Measurements from ENCODE around the gene PXDN. TPM values are rescaled to one million over a fixed set of nuclear protein-coding genes. Genes with fewer than 3 reads are reported as not detected.
A peak's percentile ranks its signal among the peaks of the same experiment; 100 is the strongest.
"Not testable (repeated sequence)": the region's sequence is repeated elsewhere in the genome, so short reads cannot be mapped to it uniquely, and the experiment has no call there.

Gene PXDN
- total RNA-seq, 4 donors from 2014 or later, result 0.72 to 10.9 (median 5.9) TPM

- WGBS, 2 donors, result 31 to 40% methylated on average over 8 to 9 of the region's 9 CpGs
Observed at GRCh38 chr2:1717113-1717512, 27.2 kb downstream of the PXDN start.

GRCh38 chr2:1716441-1716840 is 27.9 kb downstream of the PXDN start:
- intact Hi-C loops (cut with DNase I), result no loop called here
- WGBS, 2 donors, result 76 to 92% methylated on average over 5 to 9 of the region's 9 CpGs
- Histone ChIP-seq H3K4me1 (peaks cover 3 to 70% (median 28%) of the 10 kb centered on the region in 3 donors), H3K4me3 (no peak overlapping the region), H3K9me3 (no peaks in the 10 kb centered on the region), H3K27ac (peak overlapping the region; percentile 13 to 79 (median 32)), H3K27me3 (peaks cover 0 to 18% (median 0%) of the 10 kb centered on the region in 4 donors), H3K36me3 (no peaks in the 10 kb centered on the region)
- DNase-seq, result no peak
- TF ChIP-seq POLR2A (IDR thresholded peaks at IDR 0.05), result no peak
- no peak for TF ChIP-seq CTCF (IDR thresholded peaks at IDR 0.05)

More at GRCh38 chr2:1717113-1717512, 27.2 kb downstream of the PXDN start:
- Histone ChIP-seq H3K4me1 (peaks cover 3 to 77% (median 30%) of the 10 kb centered on the region in 3 donors), H3K27me3 (peaks cover 0 to 18% (median 0%) of the 10 kb centered on the region in 4 donors), H3K36me3 (no peaks in the 10 kb centered on the region), H3K27ac (peak overlapping the region; percentile 13 to 79 (median 32)), H3K9me3 (no peaks in the 10 kb centered on the region), H3K4me3 (no peak overlapping the region)
- DNase-seq, result no peak
- TF ChIP-seq CTCF (IDR thresholded peaks at IDR 0.05) (no peak), POLR2A (IDR thresholded peaks at IDR 0.05) (no peak)
- intact Hi-C loops (cut with DNase I), result no loop called here

GRCh38 chr2:1716014-1716305 is 28.4 kb downstream of the PXDN start:
- H3K9me3 ChIP-seq; DNase-seq; intact Hi-C loops (cut with DNase I); H3K36me3 ChIP-seq; H3K4me3 ChIP-seq: not testable (repeated sequence)
- Histone ChIP-seq H3K4me1 (peaks cover 3 to 65% (median 26%) of the 10 kb centered on the region in 3 donors), H3K27ac (peak overlapping the region in 2 of 4 donors; percentile 59 to 74), H3K27me3 (peaks cover 0 to 18% (median 0%) of the 10 kb centered on the region in 4 donors)
- 80 to 100% methylated on average over 2 of the region's 2 CpGs for whole genome bisulfite sequencing, 2 donors

- Histone ChIP-seq H3K36me3 (no peaks in the 10 kb centered on the region), H3K4me3 (no peak overlapping the region), H3K4me1 (peaks cover 0 to 60% (median 22%) of the 10 kb centered on the region in 3 donors), H3K27ac (peak overlapping the region in 2 of 4 donors; percentile 59 to 74), H3K9me3 (no peaks in the 10 kb centered on the region), H3K27me3 (peaks cover 0 to 18% (median 0%) of the 10 kb centered on the region in 4 donors)
- no peak for DNase-seq
- no peak for TF ChIP-seq CTCF (IDR thresholded peaks at IDR 0.05)
- TF ChIP-seq POLR2A (IDR thresholded peaks at IDR 0.05), result no peak
- WGBS, 2 donors, result 63 to 69% methylated on average over 18 to 21 of the region's 22 CpGs
- intact Hi-C loops (cut with DNase I), result no loop called here
Observed at GRCh38 chr2:1715184-1716013, 28.9 kb downstream of the PXDN start.

- intact Hi-C loops (cut with DNase I), result no loop called here
- DNase-seq, result no peak
- Histone ChIP-seq H3K36me3 (no peaks in the 10 kb centered on the region), H3K4me3 (no peak overlapping the region), H3K27ac (peak overlapping the region in 2 of 4 donors; percentile 59 to 74), H3K27me3 (peaks cover 0 to 17% (median 0%) of the 10 kb centered on the region in 4 donors), H3K9me3 (no peaks in the 10 kb centered on the region), H3K4me1 (peaks cover 0 to 57% (median 22%) of the 10 kb centered on the region in 3 donors)
- TF ChIP-seq CTCF (IDR thresholded peaks at IDR 0.05) (no peak), POLR2A (IDR thresholded peaks at IDR 0.05) (no peak)
- 81 to 82% methylated on average over 14 to 17 of the region's 17 CpGs for WGBS, 2 donors
Observed at GRCh38 chr2:1714291-1715064, 29.8 kb downstream of the PXDN start.

All from esophagus squamous epithelium (tissue), 5 donors.